ENCODE measurements around the gene OTUB2.

DNA sequence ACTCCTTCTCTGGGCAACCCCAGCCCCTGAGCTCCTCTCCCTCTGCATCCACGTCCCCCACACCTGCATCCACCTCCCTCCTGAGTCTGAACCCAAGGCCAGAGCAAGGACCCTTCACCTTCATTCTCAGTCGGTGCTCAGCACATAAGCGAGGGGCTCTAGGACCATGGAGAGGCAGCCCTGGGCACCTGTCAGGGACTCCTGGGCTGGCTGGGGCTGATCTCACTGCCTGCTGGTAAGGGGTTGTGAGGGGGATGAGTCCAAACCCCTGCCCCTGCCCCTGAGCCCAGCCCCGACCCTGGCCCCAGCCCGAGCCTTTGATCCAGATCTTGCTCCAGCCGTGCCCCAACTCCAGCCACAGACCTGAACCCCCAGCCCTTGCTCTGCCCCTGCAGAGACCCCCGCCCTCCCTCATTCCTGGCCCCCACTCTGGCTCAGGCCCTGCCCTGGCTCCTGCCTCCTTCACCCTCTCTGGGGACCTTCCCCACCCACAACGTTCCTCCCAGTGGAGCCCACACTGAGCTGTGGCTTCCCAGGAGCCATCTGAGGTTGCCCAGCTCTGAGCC is 29.9 kb upstream of the OTUB2 start:
- TF ChIP-seq, protein P1, sequence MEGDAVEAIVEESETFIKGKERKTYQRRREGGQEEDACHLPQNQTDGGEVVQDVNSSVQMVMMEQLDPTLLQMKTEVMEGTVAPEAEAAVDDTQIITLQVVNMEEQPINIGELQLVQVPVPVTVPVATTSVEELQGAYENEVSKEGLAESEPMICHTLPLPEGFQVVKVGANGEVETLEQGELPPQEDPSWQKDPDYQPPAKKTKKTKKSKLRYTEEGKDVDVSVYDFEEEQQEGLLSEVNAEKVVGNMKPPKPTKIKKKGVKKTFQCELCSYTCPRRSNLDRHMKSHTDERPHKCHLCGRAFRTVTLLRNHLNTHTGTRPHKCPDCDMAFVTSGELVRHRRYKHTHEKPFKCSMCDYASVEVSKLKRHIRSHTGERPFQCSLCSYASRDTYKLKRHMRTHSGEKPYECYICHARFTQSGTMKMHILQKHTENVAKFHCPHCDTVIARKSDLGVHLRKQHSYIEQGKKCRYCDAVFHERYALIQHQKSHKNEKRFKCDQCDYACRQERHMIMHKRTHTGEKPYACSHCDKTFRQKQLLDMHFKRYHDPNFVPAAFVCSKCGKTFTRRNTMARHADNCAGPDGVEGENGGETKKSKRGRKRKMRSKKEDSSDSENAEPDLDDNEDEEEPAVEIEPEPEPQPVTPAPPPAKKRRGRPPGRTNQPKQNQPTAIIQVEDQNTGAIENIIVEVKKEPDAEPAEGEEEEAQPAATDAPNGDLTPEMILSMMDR (IDR thresholded peaks at IDR 0.05; ENCODE audit: poor library complexity): no peak
- TF ChIP-seq EZH2phosphoT487 (IDR thresholded peaks at IDR 0.05; ENCODE audit: low read depth, severe bottlenecking, unreplicated experiment) (no peak), EZH2 (IDR thresholded peaks at IDR 0.05; ENCODE audit: borderline replicate concordance) (no peak)
